PC-3 (cell line): ENCODE data around the gene TOB1. TPM values are rescaled to one million over a fixed set of nuclear protein-coding genes. Genes with fewer than 3 reads are reported as not detected.

Experiments
- ATAC-seq: fragments of 200-7000 bp; cut with Tn5 transposase; 2 replicates; pipeline ENCODE4 v1.9.1; 2020; ENCODE audit warnings: mild to moderate bottlenecking, moderate library complexity
- BruUV-seq: library from RNA; stranded (reverse); fragments of 400-500 nt; replicated peaks from 2 replicates; lab custom pipeline; 2021; lab: Mats Ljungman, UMichigan
- CTCF ChIA-PET: fragments of 300-600 bp; sonication (Branson Sonifier 250); formaldehyde crosslinking; loops from one replicate; lab custom pipeline; 2022; ENCODE audit warnings: antibody characterized with exemption; lab: Charles Lee
- POLR2A ChIA-PET: fragments of 300-600 bp; sonication (Branson Sonifier 250); formaldehyde crosslinking; loops from one replicate; lab custom pipeline; 2022; ENCODE audit warnings: antibody characterized with exemption; ENCODE audit not compliant: unreplicated experiment; lab: Charles Lee
- DNase-seq: peaks from one replicate; pipeline ENCODE4 v3.0.0-alpha.2; 2015
- H2AFZ ChIP-seq: fragments of 300-600 bp; sonication (generic); 2 replicates; pipeline ENCODE4 v1.6.0; 2016; ENCODE audit warnings: antibody characterized with exemption, low read length
- H3F3A ChIP-seq: fragments of 300-600 bp; sonication (generic); one replicate; pipeline ENCODE4 v1.6.0; 2017; ENCODE audit warnings: antibody characterized with exemption, low read length, control low read depth, mild to moderate bottlenecking; ENCODE audit not compliant: unreplicated experiment
- H3K27ac ChIP-seq: fragments of 300-600 bp; sonication (generic); 2 replicates; pipeline ENCODE4 v1.5.1; 2016; ENCODE audit warnings: mild to moderate bottlenecking, low read length
- H3K27me3 ChIP-seq: fragments of 300-600 bp; sonication (generic); 2 replicates; pipeline ENCODE4 v1.6.1; 2016; ENCODE audit warnings: low read length, mixed read lengths
- H3K36me3 ChIP-seq: fragments of 300-600 bp; sonication (generic); 2 replicates; pipeline ENCODE4 v1.6.1; 2016; ENCODE audit warnings: low read depth, mixed run types, low read length, mixed read lengths
- H3K4me1 ChIP-seq: fragments of 300-600 bp; sonication (generic); 2 replicates; pipeline ENCODE4 v1.5.1; 2016; ENCODE audit warnings: low read length; ENCODE audit not compliant: insufficient read depth
- H3K4me2 ChIP-seq: fragments of 300-600 bp; sonication (generic); 2 replicates; pipeline ENCODE4 v1.6.0; 2016; ENCODE audit warnings: low read length
- H3K4me3 ChIP-seq: fragments of 300-600 bp; sonication (generic); 2 replicates; pipeline ENCODE4 v1.5.1; 2016; ENCODE audit warnings: mild to moderate bottlenecking, low read length, mixed read lengths
- H3K79me2 ChIP-seq: fragments of 300-600 bp; sonication (generic); 2 replicates; pipeline ENCODE4 v1.6.1; 2017; ENCODE audit warnings: low read length, mixed read lengths
- H3K9ac ChIP-seq: fragments of 300-600 bp; sonication (generic); 2 replicates; pipeline ENCODE4 v1.6.0; 2016; ENCODE audit warnings: mild to moderate bottlenecking, low read length
- H3K9me2 ChIP-seq: fragments of 300-600 bp; sonication (generic); replicated peaks from 2 replicates; pipeline ENCODE4 v1.6.1; 2016; ENCODE audit warnings: mixed run types, low read length, mixed read lengths
- H3K9me3 ChIP-seq: fragments of 300-600 bp; sonication (generic); 2 replicates; pipeline ENCODE4 v1.6.1; 2016; ENCODE audit warnings: low read length, mixed read lengths
- H4K20me1 ChIP-seq: fragments of 300-600 bp; sonication (generic); 2 replicates; pipeline ENCODE4 v1.6.1; 2016; ENCODE audit warnings: low read length, mixed read lengths
- EZH2 ChIP-seq: fragments of 300-600 bp; sonication (generic); IDR thresholded peaks from one replicate; pipeline ENCODE4 v1.6.1; 2017; ENCODE audit warnings: antibody characterized with exemption, mild to moderate bottlenecking, low read length; ENCODE audit not compliant: unreplicated experiment
- EZH2phosphoT487 ChIP-seq: fragments of 300-600 bp; sonication (generic); IDR thresholded peaks from 2 replicates; pipeline ENCODE4 v1.6.1; 2018; ENCODE audit warnings: mild to moderate bottlenecking, antibody characterized with exemption, low read length, borderline replicate concordance
- intact Hi-C: fragments of 100-400 bp; cut with micrococcal nuclease; formaldehyde crosslinking; loops from 2 replicates; pipeline ENCODE4 v1.9.0; 2023
- total RNA-seq: library from RNA; depleted of rRNA; stranded (reverse); fragments of >200 nt; gene quantifications from 2 replicates; pipeline ENCODE4 v1.2.3, GENCODE V29; 2014
- TF ChIP-seq, protein P1 (sequence below): fragments of 300-600 bp; sonication (generic); conservative IDR thresholded peaks from 2 replicates; pipeline ENCODE4 v1.5.1; 2017; ENCODE audit warnings: antibody characterized with exemption, low read depth, mild to moderate bottlenecking, low read length

TOB1 gene
- total RNA-seq, 1 experiment from 2014 or later: 28.7 TPM

DNA sequence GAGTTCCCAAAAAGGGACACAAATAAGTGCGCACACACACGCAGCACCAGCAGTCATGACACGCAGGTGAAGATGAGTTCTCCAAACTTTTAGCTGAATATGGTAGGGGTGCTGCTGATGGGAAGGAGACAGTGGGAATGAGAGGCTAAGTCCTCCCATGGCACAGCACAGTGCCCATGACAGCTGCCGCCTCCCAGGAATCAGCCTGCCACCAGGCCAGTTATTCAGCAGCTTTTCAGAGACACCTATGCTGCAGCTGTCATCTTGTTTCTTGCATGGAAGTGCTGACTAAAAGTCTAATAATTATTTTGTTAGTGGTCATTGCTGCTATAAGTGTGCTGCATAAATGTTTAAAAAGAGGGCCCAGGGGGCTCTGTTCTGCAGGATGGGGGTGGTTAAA, 18.6 kb downstream of the TOB1 start:
- H3K79me2 ChIP-seq: no peaks in the 10 kb centered on the region
- H2AFZ ChIP-seq: no peak overlapping the region
- ChIA-PET CTCF (no interaction called here), POLR2A (no interaction called here)
- no peak overlapping the region for H3K9ac ChIP-seq
- TF ChIP-seq, protein P1, sequence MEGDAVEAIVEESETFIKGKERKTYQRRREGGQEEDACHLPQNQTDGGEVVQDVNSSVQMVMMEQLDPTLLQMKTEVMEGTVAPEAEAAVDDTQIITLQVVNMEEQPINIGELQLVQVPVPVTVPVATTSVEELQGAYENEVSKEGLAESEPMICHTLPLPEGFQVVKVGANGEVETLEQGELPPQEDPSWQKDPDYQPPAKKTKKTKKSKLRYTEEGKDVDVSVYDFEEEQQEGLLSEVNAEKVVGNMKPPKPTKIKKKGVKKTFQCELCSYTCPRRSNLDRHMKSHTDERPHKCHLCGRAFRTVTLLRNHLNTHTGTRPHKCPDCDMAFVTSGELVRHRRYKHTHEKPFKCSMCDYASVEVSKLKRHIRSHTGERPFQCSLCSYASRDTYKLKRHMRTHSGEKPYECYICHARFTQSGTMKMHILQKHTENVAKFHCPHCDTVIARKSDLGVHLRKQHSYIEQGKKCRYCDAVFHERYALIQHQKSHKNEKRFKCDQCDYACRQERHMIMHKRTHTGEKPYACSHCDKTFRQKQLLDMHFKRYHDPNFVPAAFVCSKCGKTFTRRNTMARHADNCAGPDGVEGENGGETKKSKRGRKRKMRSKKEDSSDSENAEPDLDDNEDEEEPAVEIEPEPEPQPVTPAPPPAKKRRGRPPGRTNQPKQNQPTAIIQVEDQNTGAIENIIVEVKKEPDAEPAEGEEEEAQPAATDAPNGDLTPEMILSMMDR: no peak
- TF ChIP-seq EZH2phosphoT487 (no peak), EZH2 (no peak)
- no TSS peak for BruUV-seq
- ATAC-seq (no peak), DNase-seq (no peak)
- H3K9me2 ChIP-seq: no peaks in the 10 kb centered on the region
- H3K4me1 ChIP-seq: peaks cover 21% of the 10 kb centered on the region
- no peaks in the 10 kb centered on the region for H3K9me3 ChIP-seq
- H3F3A ChIP-seq: no peaks in the 10 kb centered on the region
- H3K27ac ChIP-seq: no peak overlapping the region
- intact Hi-C loops: no loop called here
- no peaks in the 10 kb centered on the region for H4K20me1 ChIP-seq
- H3K4me3 ChIP-seq: no peak overlapping the region
- H3K36me3 ChIP-seq: no peaks in the 10 kb centered on the region
- H3K4me2 ChIP-seq: no peak overlapping the region
- no peaks in the 10 kb centered on the region for H3K27me3 ChIP-seq

DNA sequence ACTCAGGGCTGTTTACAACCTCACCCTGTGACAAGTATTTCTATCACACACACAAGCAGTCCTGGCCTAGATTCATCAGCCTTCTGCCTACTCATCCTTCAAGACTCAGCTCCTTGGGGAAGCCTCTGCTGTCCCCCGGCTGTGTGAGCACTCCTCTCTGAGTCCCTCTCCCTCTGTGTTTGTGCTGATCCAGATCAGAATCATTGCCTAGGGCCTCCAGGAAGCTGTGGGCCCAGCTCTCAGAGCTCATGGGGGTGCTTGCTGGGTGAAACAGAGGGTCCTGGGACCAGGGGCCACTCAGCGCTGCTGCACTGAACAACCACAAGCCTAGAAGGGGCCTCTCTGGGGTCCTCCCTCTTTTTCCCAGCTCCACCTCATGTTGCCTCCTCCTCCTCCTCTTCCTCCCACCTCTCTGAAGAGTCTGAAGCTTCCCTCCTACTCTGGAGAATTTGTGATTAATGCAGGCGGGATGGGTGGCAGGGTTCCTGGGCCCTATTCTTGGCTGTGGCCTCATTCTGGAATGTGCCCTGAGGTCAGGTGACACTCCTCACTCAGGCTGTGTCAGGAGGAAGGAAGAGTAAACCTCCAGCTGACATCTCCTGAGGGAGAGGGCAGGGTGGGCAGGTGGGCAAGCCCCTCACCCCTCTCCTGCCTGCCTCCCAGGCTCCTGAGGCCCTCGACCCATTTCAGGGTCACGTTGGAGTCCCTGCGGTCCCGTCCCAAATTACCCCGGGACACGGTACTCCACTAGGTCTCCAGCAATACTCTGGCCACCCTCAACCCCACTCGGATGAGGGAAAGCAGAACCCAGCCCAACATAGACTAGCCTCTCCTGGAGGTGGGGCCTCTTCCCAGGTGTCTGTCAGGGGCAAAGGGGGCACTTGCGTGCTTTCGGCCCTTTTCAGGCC, 20.7 kb downstream of the TOB1 start:
- no peaks in the 10 kb centered on the region for H3K79me2 ChIP-seq
- H3K27ac ChIP-seq: no peak overlapping the region
- no peaks in the 10 kb centered on the region for H3K9me3 ChIP-seq
- no peaks in the 10 kb centered on the region for H3F3A ChIP-seq
- peaks cover 15% of the 10 kb centered on the region; the same call in 1 of the 2 replicates for H3K4me1 ChIP-seq
- H3K27me3 ChIP-seq: no peaks in the 10 kb centered on the region
- DNase-seq (peak; percentile 65), ATAC-seq (peak; percentile 46)
- peak overlapping the region; percentile 31; the same call in 1 of the 2 replicates for H2AFZ ChIP-seq
- CTCF ChIA-PET: interaction anchor here (0.6 to 1.4 kb wide), 2 partner anchors 63 to 128 kb away, joined by 4 to 7 read pairs; no protein-coding TSS in a partner anchor
- no peaks in the 10 kb centered on the region for H4K20me1 ChIP-seq
- POLR2A ChIA-PET: interaction anchor here (0.7 kb wide), 1 partner anchor 272 kb away, joined by 7 read pairs; no protein-coding TSS in a partner anchor
- intact Hi-C loops: no loop called here
- no TSS peak for BruUV-seq
- H3K4me3 ChIP-seq: no peak overlapping the region
- TF ChIP-seq, protein P1: no peak
- TF ChIP-seq EZH2phosphoT487 (no peak), EZH2 (no peak)
- H3K9ac ChIP-seq: no peak overlapping the region
- H3K4me2 ChIP-seq: no peak overlapping the region
- H3K36me3 ChIP-seq: no peaks in the 10 kb centered on the region
- no peaks in the 10 kb centered on the region for H3K9me2 ChIP-seq
